ENCODE results near the gene ARHGAP33.

GRCh38 chr19:35832054-35832453 is 56.7 kb downstream of the ARHGAP33 start:
- TF ChIP-seq, protein P1, sequence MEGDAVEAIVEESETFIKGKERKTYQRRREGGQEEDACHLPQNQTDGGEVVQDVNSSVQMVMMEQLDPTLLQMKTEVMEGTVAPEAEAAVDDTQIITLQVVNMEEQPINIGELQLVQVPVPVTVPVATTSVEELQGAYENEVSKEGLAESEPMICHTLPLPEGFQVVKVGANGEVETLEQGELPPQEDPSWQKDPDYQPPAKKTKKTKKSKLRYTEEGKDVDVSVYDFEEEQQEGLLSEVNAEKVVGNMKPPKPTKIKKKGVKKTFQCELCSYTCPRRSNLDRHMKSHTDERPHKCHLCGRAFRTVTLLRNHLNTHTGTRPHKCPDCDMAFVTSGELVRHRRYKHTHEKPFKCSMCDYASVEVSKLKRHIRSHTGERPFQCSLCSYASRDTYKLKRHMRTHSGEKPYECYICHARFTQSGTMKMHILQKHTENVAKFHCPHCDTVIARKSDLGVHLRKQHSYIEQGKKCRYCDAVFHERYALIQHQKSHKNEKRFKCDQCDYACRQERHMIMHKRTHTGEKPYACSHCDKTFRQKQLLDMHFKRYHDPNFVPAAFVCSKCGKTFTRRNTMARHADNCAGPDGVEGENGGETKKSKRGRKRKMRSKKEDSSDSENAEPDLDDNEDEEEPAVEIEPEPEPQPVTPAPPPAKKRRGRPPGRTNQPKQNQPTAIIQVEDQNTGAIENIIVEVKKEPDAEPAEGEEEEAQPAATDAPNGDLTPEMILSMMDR (IDR thresholded peaks at IDR 0.05): no peak
- TF ChIP-seq POLR2A (IDR thresholded peaks at IDR 0.05): no peak
- no peak for TF ChIP-seq POLR2AphosphoS5 (IDR thresholded peaks at IDR 0.05)

Measured in prostate gland (tissue), 2 donors.